GM18867 (cell line): Measurements from ENCODE around the gene PHACTR1.

Source experiments
- ATAC-seq: cut with Tn5 transposase; IDR thresholded peaks from one replicate; pipeline ENCODE4 v1.9.1; 2021; ENCODE audit warnings: mild to moderate bottlenecking, moderate library complexity; ENCODE audit not compliant: unreplicated experiment

The PHACTR1 gene

GRCh38 chr6:12976366-12976765 is 259.8 kb downstream of the PHACTR1 start:
- ATAC-seq: no peak

- no peak for ATAC-seq
These were observed 260.6 kb downstream of the PHACTR1 start for GRCh38 chr6:12977206-12977605.

- ATAC-seq: no peak
These were observed 261.2 kb downstream of the PHACTR1 start for GRCh38 chr6:12977806-12978205.

GRCh38 chr6:12980741-12981140 is 264.2 kb downstream of the PHACTR1 start:
- ATAC-seq: no peak

GRCh38 chr6:12984776-12985175 is 268.2 kb downstream of the PHACTR1 start:
- ATAC-seq: no peak

- ATAC-seq: no peak
These were observed 271.2 kb downstream of the PHACTR1 start for GRCh38 chr6:12987783-12988182.

- ATAC-seq: no peak
These were observed 273.6 kb downstream of the PHACTR1 start for GRCh38 chr6:12990162-12990561.

- ATAC-seq: no peak
These were observed 274.9 kb downstream of the PHACTR1 start for GRCh38 chr6:12991435-12991834.

GRCh38 chr6:12992770-12993169 is 276.2 kb downstream of the PHACTR1 start:
- ATAC-seq: no peak

- ATAC-seq: no peak
These were observed 276.8 kb downstream of the PHACTR1 start for GRCh38 chr6:12993283-12993898.

- ATAC-seq: no peak
These were observed 278.9 kb downstream of the PHACTR1 start for GRCh38 chr6:12995419-12995818.

- ATAC-seq: no peak
These were observed 284.0 kb downstream of the PHACTR1 start for GRCh38 chr6:13000537-13000936.

- no peak for ATAC-seq
These were observed 285.4 kb downstream of the PHACTR1 start for GRCh38 chr6:13001927-13002326.

- ATAC-seq: no peak
These were observed 288.0 kb downstream of the PHACTR1 start for GRCh38 chr6:13004601-13005000.

GRCh38 chr6:13005994-13006393 is 289.4 kb downstream of the PHACTR1 start:
- ATAC-seq: no peak

GRCh38 chr6:13006578-13007300 is 290.2 kb downstream of the PHACTR1 start:
- no peak for ATAC-seq

- no peak for ATAC-seq
These were observed 291.2 kb downstream of the PHACTR1 start for GRCh38 chr6:13007744-13008143.

GRCh38 chr6:13009031-13009430 is 292.5 kb downstream of the PHACTR1 start:
- ATAC-seq: no peak

- no peak for ATAC-seq
These were observed 292.9 kb downstream of the PHACTR1 start for GRCh38 chr6:13009461-13009860.

- ATAC-seq: no peak
These were observed 295.1 kb downstream of the PHACTR1 start for GRCh38 chr6:13011612-13012146.

GRCh38 chr6:13012296-13012695 is 295.7 kb downstream of the PHACTR1 start:
- ATAC-seq: no peak

- no peak for ATAC-seq
These were observed 296.6 kb downstream of the PHACTR1 start for GRCh38 chr6:13012977-13013680.
